Gastroesophageal sphincter (tissue), 4 donors: ENCODE results near the gene NRXN3. TPM values are rescaled to one million over a fixed set of nuclear protein-coding genes. Genes with fewer than 3 reads are reported as not detected.

Experiments
- ATAC-seq: fragments of 150-250 bp; one replicate; pipeline ENCODE4 v1.9.1; 2016; ENCODE audit warnings: mild to moderate bottlenecking, moderate library complexity
- H3K27ac ChIP-seq, 4 donors: fragments of 200-600 bp; sonication (generic) in 3 of 4; 1 replicate in 3 of 4; 2 replicates in 1 of 4; pipeline ENCODE4 v1.5.1; 2016 to 2019
- H3K27me3 ChIP-seq: fragments of 200-600 bp; sonication (generic); one replicate; pipeline ENCODE4 v1.5.1; 2019
- H3K36me3 ChIP-seq, 2 donors: fragments of 200-600 bp; sonication (generic); one replicate each; pipeline ENCODE4 v1.5.1; 2019; ENCODE audit warnings: control low read depth in 1 of 2
- H3K4me1 ChIP-seq, 3 donors: fragments of 200-600 bp; sonication (generic); 1 replicate in 2 of 3; 2 replicates in 1 of 3; pipeline ENCODE4 v1.5.1; 2016 to 2019; ENCODE audit warnings: control low read depth in 2 of 3
- H3K4me3 ChIP-seq, 2 donors: fragments of 200-600 bp; sonication (generic); one replicate each; pipeline ENCODE4 v1.5.1; 2019; ENCODE audit warnings: mild to moderate bottlenecking in 1 of 2, moderate library complexity in 1 of 2
- H3K9me3 ChIP-seq, 3 donors: fragments of 200-600 bp; sonication (generic); one replicate each; pipeline ENCODE4 v1.5.1; 2017 to 2019; ENCODE audit warnings: control low read depth in 2 of 3
- EP300 ChIP-seq: sonication (generic); formaldehyde crosslinking; IDR thresholded peaks from one replicate; pipeline ENCODE4 v1.6.1; 2017; ENCODE audit warnings: antibody characterized with exemption, mild to moderate bottlenecking
- POLR2A ChIP-seq, 2 donors: fragments of 450-650 bp; IDR thresholded peaks; one replicate each; pipeline ENCODE4 v1.6.1; 2017; ENCODE audit warnings: antibody characterized with exemption in 2 of 2, mild to moderate bottlenecking in 2 of 2, moderate library complexity in 1 of 2
- POLR2AphosphoS5 ChIP-seq: sonication (generic); formaldehyde crosslinking; IDR thresholded peaks from one replicate; pipeline ENCODE4 v1.6.1; 2017; ENCODE audit warnings: antibody characterized with exemption
- WGBS, 2 donors: methylation state at CpG; one replicate each; pipeline ENCODE4 v1.1.5; 2018; ENCODE audit warnings: low coverage in 1 of 2; 5-methylcytosine and 5-hydroxymethylcytosine counted together
- total RNA-seq, 4 donors: library from RNA; depleted of rRNA; stranded (reverse); fragments of >200 nt; gene quantifications; one replicate each; pipeline ENCODE4 v1.1.0, GENCODE V29; 2016
- TF ChIP-seq, protein P1 (sequence below), 4 experiments: fragments of 200-600 bp in 2 of 4; fragments of 450-650 bp in 2 of 4; sonication (generic) in 1 of 4; IDR thresholded peaks; one replicate each; pipeline ENCODE4 v1.5.1; 2017 to 2019; ENCODE audit warnings: antibody characterized with exemption in 4 of 4, mild to moderate bottlenecking in 2 of 4, moderate library complexity in 2 of 4

The NRXN3 gene
- total RNA-seq, 4 donors from 2014 or later: 74.2 to 192 (median 98.2) TPM

DNA sequence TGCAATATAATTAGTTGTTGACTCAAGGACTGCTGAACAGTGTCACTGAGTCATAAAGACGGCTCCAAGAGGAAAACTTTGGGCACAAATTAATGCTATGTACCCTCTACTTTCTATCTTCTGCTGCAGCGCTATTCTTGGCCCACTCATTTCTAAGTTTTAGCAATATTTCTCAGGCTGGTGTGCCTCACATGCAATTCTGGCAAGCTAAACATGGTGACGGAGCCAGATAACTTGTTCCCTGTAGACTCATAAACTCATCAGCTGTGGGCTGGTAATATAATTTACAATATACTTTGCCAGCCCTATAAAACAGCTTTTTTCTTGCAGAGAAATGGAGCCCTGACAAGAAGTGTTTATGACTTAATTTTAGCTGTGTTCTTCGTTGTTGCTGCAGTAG is 615.1 kb downstream of the NRXN3 start:
- Histone ChIP-seq H3K4me3 (no peak overlapping the region), H3K36me3 (no peaks in the 10 kb centered on the region), H3K4me1 (no peaks in the 10 kb centered on the region), H3K9me3 (peaks cover 0 to 6% (median 0%) of the 10 kb centered on the region in 3 donors), H3K27ac (no peak overlapping the region), H3K27me3 (peaks cover 3% of the 10 kb centered on the region)
- 69 to 88% methylated on average over 3 to 4 of the region's 4 CpGs for whole genome bisulfite sequencing, 2 donors
- ATAC-seq: no peak
- TF ChIP-seq EP300 (no peak), POLR2A (IDR thresholded peaks at IDR 0.05) (no peak), POLR2AphosphoS5 (no peak)
- TF ChIP-seq, protein P1, sequence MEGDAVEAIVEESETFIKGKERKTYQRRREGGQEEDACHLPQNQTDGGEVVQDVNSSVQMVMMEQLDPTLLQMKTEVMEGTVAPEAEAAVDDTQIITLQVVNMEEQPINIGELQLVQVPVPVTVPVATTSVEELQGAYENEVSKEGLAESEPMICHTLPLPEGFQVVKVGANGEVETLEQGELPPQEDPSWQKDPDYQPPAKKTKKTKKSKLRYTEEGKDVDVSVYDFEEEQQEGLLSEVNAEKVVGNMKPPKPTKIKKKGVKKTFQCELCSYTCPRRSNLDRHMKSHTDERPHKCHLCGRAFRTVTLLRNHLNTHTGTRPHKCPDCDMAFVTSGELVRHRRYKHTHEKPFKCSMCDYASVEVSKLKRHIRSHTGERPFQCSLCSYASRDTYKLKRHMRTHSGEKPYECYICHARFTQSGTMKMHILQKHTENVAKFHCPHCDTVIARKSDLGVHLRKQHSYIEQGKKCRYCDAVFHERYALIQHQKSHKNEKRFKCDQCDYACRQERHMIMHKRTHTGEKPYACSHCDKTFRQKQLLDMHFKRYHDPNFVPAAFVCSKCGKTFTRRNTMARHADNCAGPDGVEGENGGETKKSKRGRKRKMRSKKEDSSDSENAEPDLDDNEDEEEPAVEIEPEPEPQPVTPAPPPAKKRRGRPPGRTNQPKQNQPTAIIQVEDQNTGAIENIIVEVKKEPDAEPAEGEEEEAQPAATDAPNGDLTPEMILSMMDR (IDR thresholded peaks at IDR 0.05): no peak

- WGBS, 2 donors: 84 to 92% methylated on average over 1 to 2 of the region's 2 CpGs
- Histone ChIP-seq H3K27me3 (peaks cover 3% of the 10 kb centered on the region), H3K36me3 (no peaks in the 10 kb centered on the region), H3K9me3 (no peaks in the 10 kb centered on the region), H3K4me1 (no peaks in the 10 kb centered on the region), H3K4me3 (no peak overlapping the region), H3K27ac (no peak overlapping the region)
- no peak for ATAC-seq
- TF ChIP-seq POLR2A (IDR thresholded peaks at IDR 0.05) (no peak), POLR2AphosphoS5 (no peak), EP300 (no peak)
- TF ChIP-seq, protein P1 (IDR thresholded peaks at IDR 0.05): no peak
Measured at GRCh38 chr14:78788467-78789360, 618.5 kb downstream of the NRXN3 start.

DNA sequence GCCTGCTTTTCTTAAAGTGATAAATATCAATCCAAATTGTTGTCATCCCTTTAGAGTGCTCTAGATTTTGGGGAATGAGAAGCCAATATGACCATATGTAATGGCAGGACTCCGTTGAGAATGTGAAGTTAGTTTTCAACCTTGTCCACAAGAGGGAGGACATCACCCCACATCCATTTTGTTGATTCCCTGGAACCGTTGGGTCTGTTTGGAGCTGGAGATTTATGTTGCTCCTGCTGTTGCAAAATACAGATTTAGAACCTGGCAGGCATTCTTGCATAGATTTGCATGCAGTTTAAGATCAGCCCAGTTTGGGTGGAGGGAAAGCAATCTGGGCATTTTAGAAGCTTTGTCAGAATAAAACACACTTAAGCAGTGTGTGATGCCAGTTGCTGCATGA is 620.1 kb downstream of the NRXN3 start:
- no peak overlapping the region for H3K4me3 ChIP-seq
- H3K36me3 ChIP-seq: no peaks in the 10 kb centered on the region
- peaks cover 3% of the 10 kb centered on the region for H3K27me3 ChIP-seq
- ATAC-seq: no peak
- no peak for TF ChIP-seq POLR2AphosphoS5
- TF ChIP-seq, protein P1 (IDR thresholded peaks at IDR 0.05): no peak
- TF ChIP-seq EP300: no peak
- TF ChIP-seq POLR2A (IDR thresholded peaks at IDR 0.05): no peak
- WGBS, 2 donors: 3 to 16% methylated on average over 2 of the region's 2 CpGs
- H3K27ac ChIP-seq: no peak overlapping the region
- no peaks in the 10 kb centered on the region for H3K9me3 ChIP-seq
- H3K4me1 ChIP-seq: no peaks in the 10 kb centered on the region

DNA sequence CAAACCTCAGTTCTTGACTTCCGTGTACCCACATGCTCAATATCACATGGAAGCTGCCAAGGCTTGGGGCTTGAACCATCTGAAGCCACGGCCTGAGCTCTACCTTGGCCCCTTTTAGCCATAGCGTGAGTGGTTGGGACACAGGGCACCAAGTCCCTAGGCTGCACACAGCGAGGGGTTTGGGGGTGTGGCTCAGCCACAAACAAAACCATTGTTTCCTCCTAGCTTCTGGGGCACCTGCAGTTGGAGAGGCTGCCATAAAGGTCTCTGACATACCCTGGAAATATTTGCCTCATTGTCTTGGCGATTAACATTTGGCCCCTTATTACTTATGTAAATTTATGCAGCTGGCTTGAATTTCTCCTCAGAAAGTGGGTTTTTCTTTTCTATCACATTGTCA is 628.6 kb downstream of the NRXN3 start:
- H3K9me3 ChIP-seq: no peaks in the 10 kb centered on the region
- no peak for TF ChIP-seq POLR2A (IDR thresholded peaks at IDR 0.05)
- no peak for TF ChIP-seq EP300
- TF ChIP-seq, protein P1 (IDR thresholded peaks at IDR 0.05): no peak
- no peak for TF ChIP-seq POLR2AphosphoS5
- no CpG with 5 or more reads among the region's 5 CpGs for WGBS, 2 donors

DNA sequence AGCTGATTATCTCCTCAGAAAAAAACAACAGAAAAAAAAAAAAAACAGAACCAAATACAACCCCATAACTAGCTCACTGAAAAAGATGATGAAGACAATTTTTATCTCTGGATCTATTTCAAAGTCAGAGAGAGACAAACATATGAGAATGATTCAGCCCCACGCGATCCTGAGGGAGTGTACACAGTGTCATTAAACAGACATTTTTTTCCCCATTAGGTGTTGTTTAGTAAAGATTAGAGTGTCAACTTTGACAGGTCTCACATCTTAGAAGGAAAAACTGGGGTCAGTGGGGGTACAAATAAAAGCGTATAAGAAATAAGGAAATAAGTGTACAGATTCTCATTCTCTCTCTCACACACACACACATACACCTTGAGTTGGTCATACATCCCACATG is 635.4 kb downstream of the NRXN3 start:
- no peaks in the 10 kb centered on the region for H3K4me1 ChIP-seq
- no peaks in the 10 kb centered on the region for H3K36me3 ChIP-seq
- no peak for ATAC-seq
- H3K27me3 ChIP-seq: peaks cover 4% of the 10 kb centered on the region
- TF ChIP-seq EP300 (no peak), POLR2AphosphoS5 (no peak), POLR2A (IDR thresholded peaks at IDR 0.05) (no peak)
- TF ChIP-seq, protein P1 (IDR thresholded peaks at IDR 0.05): no peak
- 34 to 35% methylated on average over 2 to 3 of the region's 3 CpGs for WGBS, 2 donors
- no peak overlapping the region for H3K27ac ChIP-seq
- no peaks in the 10 kb centered on the region for H3K9me3 ChIP-seq
- H3K4me3 ChIP-seq: no peak overlapping the region

More for the DNA sequence above, 628.6 kb downstream of the NRXN3 start:
- H3K27ac ChIP-seq: no peak overlapping the region
- ATAC-seq: no peak
- no peaks in the 10 kb centered on the region for H3K4me1 ChIP-seq
- H3K36me3 ChIP-seq: no peaks in the 10 kb centered on the region
- no peak overlapping the region for H3K4me3 ChIP-seq
- peaks cover 4% of the 10 kb centered on the region for H3K27me3 ChIP-seq
